SU-DHL-6 (cell line): Measurements from ENCODE around the gene RHOT2.

ENCODE experiments used
- H2AFZ ChIP-seq: fragments of 200-600 bp; sonication (generic); 2 replicates; pipeline ENCODE4 v1.6.1; 2014; ENCODE audit warnings: low read depth, mild to moderate bottlenecking, moderate library complexity, mixed read lengths, antibody characterized with exemption, low read length; ENCODE audit not compliant: severe bottlenecking
- H3F3A ChIP-seq: fragments of 200-600 bp; shearing (Covaris generic); 2 replicates; pipeline ENCODE4 v1.6.0; 2016; ENCODE audit warnings: antibody characterized with exemption, mild to moderate bottlenecking; ENCODE audit not compliant: insufficient read depth
- H3K27ac ChIP-seq: fragments of 200-600 bp; sonication (generic); 2 replicates; pipeline ENCODE4 v1.5.1; 2016; ENCODE audit warnings: low read depth, mild to moderate bottlenecking, low read length, moderate library complexity, mixed read lengths
- H3K27me3 ChIP-seq: fragments of 200-600 bp; sonication (generic), shearing (Covaris generic); 2 replicates; pipeline ENCODE4 v1.6.0; 2014; ENCODE audit warnings: mild to moderate bottlenecking, low read length
- H3K36me3 ChIP-seq: fragments of 200-600 bp; sonication (generic); 2 replicates; pipeline ENCODE4 v1.6.1; 2014; ENCODE audit warnings: mild to moderate bottlenecking, low read length, mixed read lengths
- H3K4me2 ChIP-seq: fragments of 300-600, 200-600 bp; shearing (Covaris generic), sonication (generic); 2 replicates; pipeline ENCODE4 v1.6.0; 2014; ENCODE audit warnings: low read length, low read depth, mild to moderate bottlenecking; ENCODE audit not compliant: poor library complexity, severe bottlenecking
- H3K4me3 ChIP-seq: fragments of 200-600 bp; sonication (generic); 2 replicates; pipeline ENCODE4 v1.5.1; 2014; ENCODE audit warnings: antibody characterized with exemption, low read length, mild to moderate bottlenecking, mixed read lengths; ENCODE audit not compliant: insufficient read depth, poor library complexity, severe bottlenecking
- H3K79me2 ChIP-seq: fragments of 200-600 bp; sonication (generic); 2 replicates; pipeline ENCODE4 v1.6.1; 2014; ENCODE audit warnings: mild to moderate bottlenecking, low read length, moderate library complexity; ENCODE audit not compliant: insufficient read depth
- H3K9ac ChIP-seq: fragments of 200-600 bp; sonication (generic); 2 replicates; pipeline ENCODE4 v1.7.0; 2014; ENCODE audit warnings: mild to moderate bottlenecking, low read length
- H3K9me2 ChIP-seq: fragments of 200-600 bp; sonication (generic); replicated peaks from 2 replicates; pipeline ENCODE4 v1.6.1; 2014; ENCODE audit warnings: low read length; ENCODE audit not compliant: insufficient read depth
- H3K9me3 ChIP-seq: fragments of 200-600 bp; sonication (generic); 2 replicates; pipeline ENCODE4 v1.6.1; 2014; ENCODE audit warnings: low read length, mixed read lengths; ENCODE audit not compliant: insufficient read depth
- H4K20me1 ChIP-seq: fragments of 200-600 bp; sonication (generic); 2 replicates; pipeline ENCODE4 v1.6.1; 2014; ENCODE audit warnings: low read depth, mild to moderate bottlenecking, antibody characterized with exemption, low read length, moderate library complexity, mixed read lengths
- CTCF ChIP-seq: fragments of 200-600 bp; sonication (generic); IDR thresholded peaks from one replicate; pipeline ENCODE4 v1.5.1; 2017; ENCODE audit warnings: antibody characterized with exemption, mild to moderate bottlenecking, low read length, moderate library complexity; ENCODE audit not compliant: insufficient read depth, poor library complexity, severe bottlenecking
- EZH2phosphoT487 ChIP-seq: fragments of 200-600 bp; sonication (generic), shearing (Covaris generic); conservative IDR thresholded peaks from 2 replicates; pipeline ENCODE4 v1.6.1; 2018; ENCODE audit warnings: mild to moderate bottlenecking, antibody characterized with exemption, low read length, moderate library complexity, mixed read lengths

The RHOT2 gene

DNA sequence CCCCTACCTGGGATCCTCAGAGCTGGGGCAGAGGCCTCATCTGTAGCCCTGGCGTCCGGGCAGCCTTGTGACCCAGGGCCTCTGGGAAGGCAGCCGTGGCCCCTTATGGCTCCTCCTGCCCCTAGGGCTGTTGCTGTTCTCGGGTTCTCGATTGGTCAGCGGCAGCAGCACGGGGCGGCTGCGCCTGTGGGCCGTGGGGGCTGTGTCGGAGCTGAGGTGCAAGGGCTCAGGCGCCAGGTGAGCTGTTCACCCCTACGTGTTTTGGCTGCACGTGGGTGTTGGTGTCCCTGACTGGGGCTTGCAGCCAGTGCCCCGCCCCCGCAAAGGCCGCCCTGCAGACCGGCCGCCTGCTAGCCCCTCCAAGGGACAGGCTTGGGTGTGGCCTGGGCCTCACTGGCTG lies 5.8 kb upstream of the RHOT2 start:
- Histone ChIP-seq H3K4me3 (no peak overlapping the region), H3K9me2 (no peaks in the 10 kb centered on the region), H4K20me1 (no peaks in the 10 kb centered on the region), H3K9me3 (no peaks in the 10 kb centered on the region), H3K79me2 (no peaks in the 10 kb centered on the region), H3K27ac (no peak overlapping the region), H3K27me3 (no peaks in the 10 kb centered on the region), H3K36me3 (no peaks in the 10 kb centered on the region), H3K4me2 (no peak overlapping the region), H2AFZ (no peak overlapping the region), H3K9ac (no peak overlapping the region), H3F3A (no peaks in the 10 kb centered on the region)
- TF ChIP-seq EZH2phosphoT487 (no peak), CTCF (no peak)

GRCh38 chr16:662597-662996 lies 5.3 kb upstream of the RHOT2 start:
- Histone ChIP-seq H3K79me2 (no peaks in the 10 kb centered on the region), H3K4me3 (no peak overlapping the region), H3K4me2 (no peak overlapping the region), H4K20me1 (no peaks in the 10 kb centered on the region), H3K36me3 (no peaks in the 10 kb centered on the region), H3K27me3 (no peaks in the 10 kb centered on the region), H2AFZ (no peak overlapping the region), H3K27ac (no peak overlapping the region), H3K9me3 (no peaks in the 10 kb centered on the region), H3K9me2 (no peaks in the 10 kb centered on the region), H3F3A (no peaks in the 10 kb centered on the region), H3K9ac (no peak overlapping the region)
- TF ChIP-seq EZH2phosphoT487 (no peak), CTCF (no peak)

DNA sequence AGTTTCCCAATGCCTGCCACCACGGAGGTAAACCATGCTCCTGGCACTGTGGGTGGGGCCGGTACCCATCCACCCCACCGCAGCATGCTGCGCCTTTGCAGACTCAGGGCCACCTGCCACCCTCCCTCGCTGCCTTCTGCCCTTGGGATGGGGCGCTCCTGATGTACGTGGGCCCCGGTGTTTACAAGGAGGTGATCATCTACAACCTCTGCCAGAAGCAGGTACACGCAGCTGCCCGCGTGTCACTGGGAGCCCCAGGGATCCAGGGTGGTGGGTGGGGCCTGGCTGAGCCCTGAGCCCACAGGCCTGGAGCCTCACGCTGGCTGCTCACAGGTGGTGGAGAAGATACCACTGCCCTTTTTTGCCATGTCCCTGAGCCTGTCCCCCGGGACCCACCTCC lies 1.4 kb upstream of the RHOT2 start:
- no peak overlapping the region for H3K4me2 ChIP-seq

More for the DNA sequence above, 1.4 kb upstream of the RHOT2 start:
- H3F3A ChIP-seq, result no peaks in the 10 kb centered on the region
- H2AFZ ChIP-seq, result no peak overlapping the region
- H3K9me2 ChIP-seq, result no peaks in the 10 kb centered on the region
- no peak overlapping the region for H3K9ac ChIP-seq
- H3K79me2 ChIP-seq, result peaks cover 8% of the 10 kb centered on the region; the same call in 1 of the 2 replicates
- TF ChIP-seq EZH2phosphoT487 (no peak), CTCF (no peak)
- no peak overlapping the region for H3K4me3 ChIP-seq
- H3K27me3 ChIP-seq, result no peaks in the 10 kb centered on the region
- no peak overlapping the region for H3K27ac ChIP-seq
- H4K20me1 ChIP-seq, result no peaks in the 10 kb centered on the region
- no peaks in the 10 kb centered on the region for H3K9me3 ChIP-seq
- no peaks in the 10 kb centered on the region for H3K36me3 ChIP-seq
